HL-60 (cell line): ENCODE measurements around the gene RBMS3.
"Not testable (repeated sequence)": the region's sequence is repeated elsewhere in the genome, so short reads cannot be mapped to it uniquely, and the experiment has no call there.

Experiments used
- DNase-seq, 2 experiments: peaks; one replicate each; pipeline ENCODE4 v3.0.0-alpha.2; 2010 to 2020; ENCODE audit warnings: low read depth in 1 of 2, low spot score in 1 of 2
- H3K27ac ChIP-seq: fragments of 250-450 bp; sonication (Bioruptor Pico); replicated peaks from 2 replicates; pipeline ENCODE4 v1.5.1; 2020; ENCODE audit warnings: mild to moderate bottlenecking, moderate library complexity
- H3K27me3 ChIP-seq: fragments of 250-450 bp; sonication (Bioruptor Pico); 2 replicates; pipeline ENCODE4 v1.5.1; 2021; ENCODE audit warnings: mild to moderate bottlenecking, moderate library complexity; ENCODE audit not compliant: insufficient read depth, poor library complexity, severe bottlenecking
- H3K4me3 ChIP-seq: replicated peaks from 2 replicates; pipeline ENCODE4 v1.5.1; 2011; ENCODE audit warnings: mild to moderate bottlenecking, control low read depth, low read length; ENCODE audit not compliant: insufficient read depth
- GABPA ChIP-seq: IDR thresholded peaks from 2 replicates; pipeline ENCODE4 v1.6.1; 2012; ENCODE audit warnings: low read depth
- POLR2AphosphoS5 ChIP-seq: IDR thresholded peaks from 2 replicates; pipeline ENCODE4 v1.6.1; 2012; ENCODE audit warnings: low read depth
- SPI1 ChIP-seq: IDR thresholded peaks from 2 replicates; pipeline ENCODE4 v1.6.1; 2012; ENCODE audit warnings: low read depth, mild to moderate bottlenecking, borderline replicate concordance
- TF ChIP-seq, protein P1 (sequence below): IDR thresholded peaks from 2 replicates; pipeline ENCODE4 v1.6.1; 2012; ENCODE audit warnings: low read depth; ENCODE audit not compliant: insufficient replicate concordance
- TF ChIP-seq, protein P2 (sequence below): IDR thresholded peaks from one replicate; pipeline ENCODE4 v1.5.1; 2011; ENCODE audit warnings: low read length, control low read depth, inconsistent platforms; ENCODE audit not compliant: insufficient read depth

RBMS3 gene

GRCh38 chr3:29392625-29393388 is 111.9 kb downstream of the RBMS3 start:
- no peak for DNase-seq
- TF ChIP-seq, protein P1, sequence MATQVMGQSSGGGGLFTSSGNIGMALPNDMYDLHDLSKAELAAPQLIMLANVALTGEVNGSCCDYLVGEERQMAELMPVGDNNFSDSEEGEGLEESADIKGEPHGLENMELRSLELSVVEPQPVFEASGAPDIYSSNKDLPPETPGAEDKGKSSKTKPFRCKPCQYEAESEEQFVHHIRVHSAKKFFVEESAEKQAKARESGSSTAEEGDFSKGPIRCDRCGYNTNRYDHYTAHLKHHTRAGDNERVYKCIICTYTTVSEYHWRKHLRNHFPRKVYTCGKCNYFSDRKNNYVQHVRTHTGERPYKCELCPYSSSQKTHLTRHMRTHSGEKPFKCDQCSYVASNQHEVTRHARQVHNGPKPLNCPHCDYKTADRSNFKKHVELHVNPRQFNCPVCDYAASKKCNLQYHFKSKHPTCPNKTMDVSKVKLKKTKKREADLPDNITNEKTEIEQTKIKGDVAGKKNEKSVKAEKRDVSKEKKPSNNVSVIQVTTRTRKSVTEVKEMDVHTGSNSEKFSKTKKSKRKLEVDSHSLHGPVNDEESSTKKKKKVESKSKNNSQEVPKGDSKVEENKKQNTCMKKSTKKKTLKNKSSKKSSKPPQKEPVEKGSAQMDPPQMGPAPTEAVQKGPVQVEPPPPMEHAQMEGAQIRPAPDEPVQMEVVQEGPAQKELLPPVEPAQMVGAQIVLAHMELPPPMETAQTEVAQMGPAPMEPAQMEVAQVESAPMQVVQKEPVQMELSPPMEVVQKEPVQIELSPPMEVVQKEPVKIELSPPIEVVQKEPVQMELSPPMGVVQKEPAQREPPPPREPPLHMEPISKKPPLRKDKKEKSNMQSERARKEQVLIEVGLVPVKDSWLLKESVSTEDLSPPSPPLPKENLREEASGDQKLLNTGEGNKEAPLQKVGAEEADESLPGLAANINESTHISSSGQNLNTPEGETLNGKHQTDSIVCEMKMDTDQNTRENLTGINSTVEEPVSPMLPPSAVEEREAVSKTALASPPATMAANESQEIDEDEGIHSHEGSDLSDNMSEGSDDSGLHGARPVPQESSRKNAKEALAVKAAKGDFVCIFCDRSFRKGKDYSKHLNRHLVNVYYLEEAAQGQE, result no peak
- TF ChIP-seq GABPA, result no peak
- TF ChIP-seq, protein P2, sequence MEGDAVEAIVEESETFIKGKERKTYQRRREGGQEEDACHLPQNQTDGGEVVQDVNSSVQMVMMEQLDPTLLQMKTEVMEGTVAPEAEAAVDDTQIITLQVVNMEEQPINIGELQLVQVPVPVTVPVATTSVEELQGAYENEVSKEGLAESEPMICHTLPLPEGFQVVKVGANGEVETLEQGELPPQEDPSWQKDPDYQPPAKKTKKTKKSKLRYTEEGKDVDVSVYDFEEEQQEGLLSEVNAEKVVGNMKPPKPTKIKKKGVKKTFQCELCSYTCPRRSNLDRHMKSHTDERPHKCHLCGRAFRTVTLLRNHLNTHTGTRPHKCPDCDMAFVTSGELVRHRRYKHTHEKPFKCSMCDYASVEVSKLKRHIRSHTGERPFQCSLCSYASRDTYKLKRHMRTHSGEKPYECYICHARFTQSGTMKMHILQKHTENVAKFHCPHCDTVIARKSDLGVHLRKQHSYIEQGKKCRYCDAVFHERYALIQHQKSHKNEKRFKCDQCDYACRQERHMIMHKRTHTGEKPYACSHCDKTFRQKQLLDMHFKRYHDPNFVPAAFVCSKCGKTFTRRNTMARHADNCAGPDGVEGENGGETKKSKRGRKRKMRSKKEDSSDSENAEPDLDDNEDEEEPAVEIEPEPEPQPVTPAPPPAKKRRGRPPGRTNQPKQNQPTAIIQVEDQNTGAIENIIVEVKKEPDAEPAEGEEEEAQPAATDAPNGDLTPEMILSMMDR, result no peak
- no peak for TF ChIP-seq POLR2AphosphoS5
- no peak for TF ChIP-seq SPI1
- Histone ChIP-seq H3K27me3 (no peaks in the 10 kb centered on the region), H3K27ac (no peak overlapping the region), H3K4me3 (no peak overlapping the region)

GRCh38 chr3:29393946-29394345 is 113.1 kb downstream of the RBMS3 start:
- not testable (repeated sequence) for DNase-seq

DNA sequence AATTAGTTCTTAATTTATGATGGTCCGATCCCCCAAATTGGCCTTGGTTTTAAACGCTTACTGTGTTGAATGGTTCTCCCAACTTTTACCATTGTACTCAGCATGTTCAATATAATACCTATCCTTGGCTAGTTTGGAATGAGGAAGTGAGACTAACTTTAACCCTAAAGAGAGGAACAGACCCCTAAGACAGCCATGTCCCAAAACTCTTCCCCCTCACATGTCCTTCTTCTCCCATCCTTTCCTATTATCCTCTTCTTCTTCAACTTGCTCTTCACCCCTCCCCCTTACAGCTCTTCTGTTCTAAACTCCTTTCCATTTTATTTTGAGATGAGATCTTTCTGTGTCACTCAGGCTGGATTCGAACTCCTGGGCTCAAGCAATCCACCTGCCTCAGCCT is 116.5 kb downstream of the RBMS3 start:
- Histone ChIP-seq H3K27me3 (no peaks in the 10 kb centered on the region), H3K4me3 (no peak overlapping the region), H3K27ac (no peak overlapping the region)
- DNase-seq, result no peak
- TF ChIP-seq POLR2AphosphoS5 (no peak), GABPA (no peak), SPI1 (no peak)
- TF ChIP-seq, protein P2, result no peak
- TF ChIP-seq, protein P1, result no peak

More at GRCh38 chr3:29393946-29394345, 113.1 kb downstream of the RBMS3 start:
- H3K4me3 ChIP-seq, H3K27ac ChIP-seq, H3K27me3 ChIP-seq: not testable (repeated sequence)

- Histone ChIP-seq H3K4me3 (no peak overlapping the region), H3K27me3 (no peaks in the 10 kb centered on the region), H3K27ac (no peak overlapping the region)
- no peak for TF ChIP-seq GABPA
- TF ChIP-seq, protein P1, result no peak
- TF ChIP-seq POLR2AphosphoS5, result no peak
- TF ChIP-seq, protein P2, result no peak
- TF ChIP-seq SPI1, result no peak
- no peak for DNase-seq
Measured at GRCh38 chr3:29398787-29399186, 117.9 kb downstream of the RBMS3 start.
